ENCODE measurements around the gene RPTOR.
"Not testable (repeated sequence)": the region's sequence is repeated elsewhere in the genome, so short reads cannot be mapped to it uniquely, and the experiment has no call there.

Gene RPTOR

GRCh38 chr17:80872001-80872500 lies 327.4 kb downstream of the RPTOR start:
- DNase-seq (ENCODE audit: low read depth), result no peak
- H3K4me3 ChIP-seq (ENCODE audit: control insufficient read depth, low read depth, low read length), result no peak overlapping the region
- TF ChIP-seq CTCF (IDR thresholded peaks at IDR 0.05; ENCODE audit: control insufficient read depth, insufficient read depth, low read depth, low read length, missing control alignments), result no peak

DNA sequence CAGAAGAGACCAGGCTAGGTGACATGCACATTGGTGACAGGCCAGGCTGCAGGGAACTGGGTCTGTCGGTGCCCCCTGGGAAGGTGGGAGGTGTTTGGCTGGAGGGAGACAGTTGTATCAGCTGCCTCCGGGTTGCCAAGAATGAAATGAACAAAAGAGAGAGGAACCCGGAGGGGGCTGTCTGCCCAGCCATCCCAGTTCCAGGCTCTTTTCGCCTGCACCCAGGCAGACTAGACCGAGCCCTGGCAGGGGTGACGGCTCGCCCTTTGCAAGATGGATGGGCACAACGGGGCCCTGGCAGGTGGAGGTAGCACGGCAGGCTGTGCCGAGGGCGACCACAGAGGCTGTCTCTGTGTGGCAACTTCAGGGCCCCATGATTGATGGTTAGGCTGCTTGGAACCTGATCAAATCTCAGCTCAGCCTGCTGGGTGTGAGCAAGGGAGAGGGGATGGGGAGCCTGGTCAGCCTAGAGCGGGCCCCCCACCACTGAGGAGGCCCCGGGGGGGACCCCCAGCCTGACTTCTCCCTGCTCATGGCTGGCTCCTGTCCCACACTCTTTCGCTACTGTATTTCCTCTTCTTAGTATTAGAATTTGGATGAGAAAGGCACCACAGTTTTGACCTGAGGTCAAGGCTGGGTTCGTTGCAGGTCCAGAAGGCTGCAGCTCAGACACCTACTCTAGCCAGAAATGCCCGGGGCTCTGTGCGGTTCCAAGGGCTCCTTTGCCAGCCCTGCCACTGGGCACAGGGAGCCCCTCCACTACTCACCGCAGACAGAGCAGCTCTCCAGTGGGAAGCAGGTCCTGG lies 328.1 kb downstream of the RPTOR start:
- no peak for DNase-seq (ENCODE audit: low read depth)
- TF ChIP-seq CTCF (IDR thresholded peaks at IDR 0.05; ENCODE audit: control insufficient read depth, insufficient read depth, low read depth, low read length, missing control alignments), result no peak
- H3K4me3 ChIP-seq (ENCODE audit: control insufficient read depth, low read depth, low read length), result no peak overlapping the region

DNA sequence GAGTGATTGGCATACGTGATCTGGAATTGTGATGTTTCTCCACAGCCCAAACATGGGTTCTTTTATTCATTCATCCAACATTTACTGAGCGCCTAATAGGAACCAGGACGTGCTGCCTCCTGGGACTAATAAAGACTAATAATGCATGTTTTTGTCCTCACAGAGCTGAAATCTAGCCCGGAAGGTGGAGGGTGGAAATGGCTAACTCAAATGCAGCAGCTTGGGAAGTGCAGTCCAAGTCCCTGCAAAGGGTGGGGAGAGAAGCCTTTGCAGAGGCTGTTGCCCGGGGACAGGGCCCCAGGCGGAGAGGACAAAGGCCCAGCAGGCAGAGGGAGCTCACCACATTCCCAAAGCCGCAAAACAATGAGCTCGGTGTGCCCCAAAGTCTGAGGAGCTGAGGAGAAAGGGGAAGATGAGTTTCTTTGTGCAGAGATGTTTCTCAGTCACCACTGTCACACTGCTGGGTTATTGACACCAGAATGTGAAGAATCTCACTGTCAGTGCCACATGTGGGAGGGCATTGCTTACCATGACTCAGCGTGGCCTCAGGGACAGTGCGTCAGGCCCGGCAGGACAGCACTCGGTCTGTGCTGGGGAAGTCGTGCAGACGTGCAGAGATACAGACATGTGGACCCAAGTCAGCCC lies 328.8 kb downstream of the RPTOR start:
- no peak overlapping the region for H3K4me3 ChIP-seq (ENCODE audit: control insufficient read depth, low read depth, low read length)
- DNase-seq (ENCODE audit: low read depth), result no peak

DNA sequence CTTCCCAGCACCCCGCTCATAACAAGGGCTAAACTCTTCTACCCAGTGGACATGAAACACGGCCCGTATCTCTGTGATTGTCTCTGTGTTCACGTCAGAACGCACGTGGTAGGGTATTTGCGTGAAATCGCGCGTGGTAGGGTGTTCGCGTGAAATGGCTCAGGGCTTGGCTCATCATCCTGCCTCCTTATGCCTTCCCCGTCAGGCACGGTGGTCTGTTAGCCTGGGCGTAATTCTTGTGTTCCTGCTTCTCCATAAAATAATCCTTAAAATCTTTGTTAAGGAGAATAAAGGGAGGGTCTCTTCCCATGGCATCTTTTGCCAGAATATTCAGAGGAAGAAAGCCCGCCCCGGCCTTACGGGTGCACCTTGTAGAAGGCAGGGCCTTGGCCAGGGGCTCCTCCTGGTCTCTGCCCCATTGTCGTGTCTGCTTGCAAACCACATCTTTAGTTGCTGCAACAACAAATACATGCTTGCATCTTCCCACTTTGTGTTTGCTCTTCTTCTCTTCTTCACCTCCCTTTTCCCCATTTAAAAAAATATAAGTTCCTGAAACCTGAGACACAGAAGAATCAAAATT lies 330.3 kb downstream of the RPTOR start:
- TF ChIP-seq CTCF (IDR thresholded peaks at IDR 0.05; ENCODE audit: control insufficient read depth, insufficient read depth, low read depth, low read length, missing control alignments), result no peak
- DNase-seq (ENCODE audit: low read depth), result no peak
- no peak overlapping the region for H3K4me3 ChIP-seq (ENCODE audit: control insufficient read depth, low read depth, low read length)

More for the DNA sequence above, 328.8 kb downstream of the RPTOR start:
- no peak for TF ChIP-seq CTCF (IDR thresholded peaks at IDR 0.05; ENCODE audit: control insufficient read depth, insufficient read depth, low read depth, low read length, missing control alignments)

- not testable (repeated sequence) for DNase-seq (ENCODE audit: low read depth); H3K4me3 ChIP-seq (ENCODE audit: control insufficient read depth, low read depth, low read length)
These were observed 330.9 kb downstream of the RPTOR start for GRCh38 chr17:80875480-80875995.

- DNase-seq (ENCODE audit: low read depth); H3K4me3 ChIP-seq (ENCODE audit: control insufficient read depth, low read depth, low read length): not testable (repeated sequence)
These were observed 331.9 kb downstream of the RPTOR start for GRCh38 chr17:80876456-80876949.

DNA sequence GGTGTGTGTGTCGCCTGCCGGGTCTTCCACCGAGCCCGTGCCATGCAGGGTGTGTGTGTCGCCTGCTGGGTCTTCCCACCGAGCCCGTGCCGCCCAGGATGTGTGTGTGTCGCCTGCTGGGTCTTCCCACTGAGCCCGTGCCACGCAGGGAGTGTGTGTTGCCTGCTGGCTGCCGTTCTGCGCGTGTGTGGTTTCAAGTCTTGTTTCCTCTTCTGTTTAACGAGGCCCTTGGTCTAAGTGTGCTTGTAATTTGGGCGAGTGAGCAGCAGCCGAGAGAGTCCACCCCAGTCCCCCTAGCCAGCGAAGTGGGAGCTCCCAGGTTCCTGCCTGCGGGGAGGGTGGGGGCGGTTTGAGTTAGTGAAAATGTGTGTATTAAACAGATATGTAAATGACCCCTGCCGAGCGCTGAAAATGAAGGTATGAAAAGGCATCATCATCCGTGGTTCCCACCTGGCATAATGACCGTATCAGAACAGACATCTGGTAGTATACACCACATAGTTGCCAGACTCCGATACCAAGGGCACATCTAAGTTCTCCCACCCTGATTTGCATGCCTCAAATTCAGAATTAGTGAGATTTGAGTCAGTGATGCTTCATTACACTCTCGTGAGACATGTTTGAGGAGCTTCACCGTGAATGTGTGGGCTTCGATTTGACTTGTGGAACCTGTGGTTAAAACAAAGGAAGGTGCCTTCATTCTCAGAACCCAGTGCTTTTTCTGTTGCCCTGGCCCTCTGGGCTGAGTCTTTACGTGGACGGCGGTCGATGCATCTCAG lies 332.5 kb downstream of the RPTOR start:
- no peak overlapping the region for H3K4me3 ChIP-seq (ENCODE audit: control insufficient read depth, low read depth, low read length)
- no peak for TF ChIP-seq CTCF (IDR thresholded peaks at IDR 0.05; ENCODE audit: control insufficient read depth, insufficient read depth, low read depth, low read length, missing control alignments)
- DNase-seq (ENCODE audit: low read depth), result no peak
